HG02885 (cell line): ENCODE measurements around the gene ESPN.
"Not testable (repeated sequence)": the region's sequence is repeated elsewhere in the genome, so short reads cannot be mapped to it uniquely, and the experiment has no call there.

Experiments
- ATAC-seq: cut with Tn5 transposase; IDR thresholded peaks from one replicate; pipeline ENCODE4 v1.9.1; 2021; ENCODE audit warnings: mild to moderate bottlenecking; ENCODE audit not compliant: unreplicated experiment, poor library complexity

The ESPN gene

DNA sequence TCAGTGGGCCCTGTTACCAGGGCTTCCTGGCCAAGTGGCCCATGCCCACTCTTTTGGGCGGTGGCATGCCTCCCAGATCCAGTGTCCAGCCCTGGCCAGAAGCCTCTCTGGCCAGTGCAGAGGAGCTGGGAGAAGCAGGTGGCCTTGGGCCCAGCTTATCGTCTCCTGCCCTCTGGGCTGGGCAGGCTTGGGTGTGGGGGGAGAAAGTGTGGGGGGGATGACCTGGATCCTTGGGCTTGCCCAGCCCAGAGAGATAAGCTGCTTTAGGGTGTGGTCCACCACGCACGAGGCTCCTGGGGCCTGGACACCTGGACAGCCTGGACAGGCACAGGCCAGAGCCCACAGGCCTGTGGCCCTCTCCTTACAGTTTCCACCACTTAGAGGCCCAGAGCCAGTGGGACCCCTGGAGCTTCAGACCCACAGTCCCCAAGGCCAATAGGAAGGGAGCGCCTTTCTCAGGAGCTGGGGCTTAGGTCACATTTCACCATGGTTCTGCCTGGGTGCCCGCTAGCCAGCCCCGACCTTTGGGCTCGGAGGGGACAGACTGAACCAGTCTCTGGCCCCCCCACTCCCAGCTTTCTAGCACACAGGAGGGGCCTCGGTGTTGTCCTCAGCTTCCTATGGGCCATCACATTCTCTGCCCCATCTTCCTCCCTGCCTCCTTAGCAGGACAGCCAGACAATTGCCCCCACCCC lies 1.8 kb downstream of the ESPN start:
- ATAC-seq: no peak

DNA sequence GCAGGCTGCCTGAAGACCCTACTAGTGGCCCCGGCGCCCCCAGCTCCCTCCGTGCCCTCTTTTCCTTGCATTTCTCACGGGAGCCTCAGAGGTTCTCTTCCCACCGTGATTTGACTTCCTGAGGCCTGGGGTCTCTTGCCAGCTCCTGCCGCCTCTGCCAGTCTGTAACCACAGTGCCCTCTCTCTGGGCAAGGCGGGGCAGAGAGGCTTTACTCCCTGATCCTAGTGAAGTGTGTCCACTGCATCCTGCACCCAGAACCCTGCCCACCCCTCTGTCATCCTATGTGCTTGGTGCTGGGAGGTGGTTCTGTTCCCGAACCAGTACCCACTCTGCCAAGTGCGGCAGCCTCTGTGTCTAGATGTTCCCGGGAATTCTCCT lies 2.4 kb downstream of the ESPN start:
- no peak for ATAC-seq

DNA sequence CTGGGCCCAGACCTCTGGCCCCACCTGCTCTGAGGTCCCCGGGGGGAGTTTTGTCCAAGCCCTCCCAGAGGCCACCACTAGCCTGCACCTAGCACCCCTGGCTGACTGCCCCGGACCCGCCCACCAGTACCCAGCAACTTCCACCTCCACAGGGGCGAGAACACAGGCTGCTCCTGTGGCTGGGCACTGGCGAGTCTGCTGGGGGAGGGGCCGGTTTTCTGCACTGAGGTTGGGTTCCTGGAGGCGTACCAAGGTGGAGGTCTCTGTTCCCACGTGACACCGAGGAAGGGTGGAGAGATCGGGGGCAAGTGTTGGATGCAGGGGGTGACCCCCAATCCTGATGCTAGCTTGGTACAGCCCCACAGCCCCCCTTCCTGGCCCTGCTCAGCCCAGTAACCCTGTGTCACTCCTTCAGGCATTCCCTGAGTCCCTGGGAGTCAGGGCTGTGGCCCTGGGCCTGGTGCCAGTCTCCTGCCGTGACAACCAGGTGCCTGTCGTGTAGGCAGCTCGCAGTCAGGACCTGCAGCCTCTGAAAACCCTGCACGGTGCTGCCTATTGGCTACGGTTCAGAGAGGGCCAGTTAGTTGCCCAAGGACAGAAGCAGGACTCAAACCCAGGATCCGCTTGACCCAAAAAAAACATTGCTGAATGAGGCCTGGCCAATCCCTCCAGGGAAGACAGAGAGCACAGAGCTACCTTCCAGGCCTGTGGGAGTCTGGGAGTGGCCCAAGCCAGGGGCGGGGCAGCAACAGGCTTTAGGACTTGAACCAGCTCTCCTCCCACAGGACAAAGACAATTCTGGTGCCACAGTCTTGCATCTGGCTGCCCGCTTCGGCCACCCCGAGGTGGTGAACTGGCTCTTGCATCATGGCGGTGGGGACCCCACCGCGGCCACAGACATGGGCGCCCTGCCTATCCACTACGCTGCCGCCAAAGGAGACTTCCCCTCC lies 3.1 kb downstream of the ESPN start:
- ATAC-seq: no peak

DNA sequence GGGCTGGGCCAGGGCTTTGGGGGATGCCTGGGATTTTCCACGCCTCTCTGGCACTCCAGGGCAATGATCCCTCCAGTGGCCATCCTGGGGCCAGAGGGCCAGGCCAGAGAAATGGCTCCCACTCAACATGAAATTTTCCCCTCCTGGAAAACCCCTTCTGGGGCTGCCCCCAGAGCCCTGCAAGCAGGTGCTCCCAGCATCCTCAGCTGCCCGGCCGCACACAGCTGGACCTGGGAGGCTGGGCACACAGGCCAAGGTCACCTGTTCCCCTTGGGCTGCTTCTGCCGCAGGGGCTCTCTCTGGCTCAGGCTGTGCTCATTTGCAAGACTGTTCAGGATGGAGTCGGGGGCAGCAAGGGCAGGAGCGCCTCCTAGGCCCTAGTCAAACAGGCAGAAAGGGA lies 3.9 kb downstream of the ESPN start:
- not testable (repeated sequence) for ATAC-seq

DNA sequence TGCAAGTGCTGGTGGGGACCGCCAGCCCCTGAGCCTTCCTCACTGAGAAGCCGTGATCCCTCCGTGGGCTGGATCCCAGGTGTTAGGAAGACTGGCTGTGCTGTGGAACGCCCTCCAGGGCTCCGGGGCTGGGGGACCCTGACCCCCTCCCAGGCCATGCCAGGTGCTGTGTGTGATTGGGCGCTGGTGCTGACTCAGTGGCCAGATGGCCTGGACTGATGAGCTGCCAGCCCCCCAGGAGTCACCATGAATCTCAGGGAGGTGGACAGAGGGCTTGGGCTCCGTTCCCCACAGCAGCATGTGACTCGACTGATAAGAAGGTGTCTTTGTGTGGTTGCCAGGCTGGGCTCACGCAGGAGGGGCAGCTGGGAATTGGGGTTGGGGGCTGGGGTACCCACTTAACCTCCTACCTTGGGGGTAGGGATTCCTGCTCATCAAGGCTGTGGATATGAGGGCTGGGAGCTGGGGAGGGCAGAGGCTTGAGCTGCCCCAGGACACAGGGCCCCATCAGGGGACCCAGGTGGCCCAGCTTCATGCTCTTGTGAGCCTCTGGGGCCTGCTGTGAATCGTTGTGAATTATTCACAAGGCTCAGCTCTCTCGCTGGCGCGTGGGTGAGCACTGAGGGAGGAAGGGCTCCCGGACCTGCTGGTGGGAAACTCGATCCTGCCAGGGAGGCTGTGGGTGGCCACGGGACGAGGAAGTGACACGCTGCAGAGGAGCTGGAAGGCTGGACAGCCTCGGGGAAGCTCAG lies 5.3 kb downstream of the ESPN start:
- ATAC-seq: not testable (repeated sequence)

DNA sequence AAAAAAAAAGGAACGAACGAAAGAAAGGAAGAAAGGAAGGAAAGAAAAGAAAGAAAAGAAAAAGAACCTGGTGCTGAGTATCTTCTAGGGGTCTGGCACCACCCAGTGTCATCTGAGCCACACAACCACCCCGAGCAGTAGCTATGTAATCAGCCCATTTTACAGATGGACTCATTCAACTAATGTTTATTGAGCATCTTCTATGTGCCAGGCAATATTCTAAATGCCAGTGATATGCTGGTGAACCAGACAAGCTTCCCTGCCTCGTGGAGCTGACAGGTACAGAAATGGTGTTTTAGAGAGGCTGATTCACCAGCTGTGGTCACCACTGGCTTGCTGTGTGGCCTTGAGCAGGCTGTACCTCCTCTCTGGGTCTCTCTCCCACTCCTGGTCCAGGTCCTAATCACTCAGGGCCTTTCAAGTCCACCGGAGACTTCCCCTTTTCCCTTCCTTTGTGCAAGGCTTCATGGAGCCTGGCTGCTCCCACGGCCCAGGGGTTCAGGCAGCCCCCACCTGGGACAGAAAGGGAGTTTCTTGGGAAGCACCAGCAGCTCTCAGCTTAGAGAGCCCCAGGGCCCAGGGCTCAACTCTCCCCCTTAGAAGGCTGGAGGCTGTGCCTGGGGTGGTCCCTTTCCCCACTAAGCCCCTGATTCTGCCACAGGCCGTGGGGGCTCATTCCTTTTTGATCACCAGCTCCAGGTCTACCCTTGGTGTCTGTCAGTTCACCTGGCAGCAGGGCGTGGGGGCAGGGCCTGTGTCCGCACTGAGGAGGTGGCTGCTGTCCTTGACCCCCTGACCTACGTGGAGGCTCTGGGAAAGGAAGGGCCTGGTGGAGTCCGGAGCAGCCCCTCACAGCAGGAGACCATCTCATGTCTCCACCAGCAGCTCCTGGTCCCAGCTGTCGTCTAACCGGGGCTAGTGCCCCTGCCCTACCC lies 7.3 kb downstream of the ESPN start:
- not testable (repeated sequence) for ATAC-seq

DNA sequence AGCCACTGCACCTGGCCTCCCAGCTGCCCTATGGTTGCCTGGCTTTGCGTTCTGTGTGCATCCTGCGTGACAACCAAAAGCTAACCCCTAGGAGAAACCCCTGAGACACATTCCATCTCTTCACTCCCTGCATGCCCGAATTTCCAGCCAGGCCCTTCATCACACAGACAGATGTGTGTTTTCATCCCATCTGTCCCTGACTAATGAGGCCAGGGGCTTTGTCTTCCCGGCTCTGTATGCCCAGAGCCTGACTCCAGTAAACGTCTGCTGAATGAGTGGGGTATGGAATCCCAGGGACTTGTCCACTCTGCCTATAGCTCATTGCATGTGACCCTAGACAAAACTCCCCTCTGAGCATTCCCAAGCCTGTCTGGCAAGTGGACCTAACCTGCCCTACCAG lies 9.6 kb downstream of the ESPN start:
- ATAC-seq: no peak

DNA sequence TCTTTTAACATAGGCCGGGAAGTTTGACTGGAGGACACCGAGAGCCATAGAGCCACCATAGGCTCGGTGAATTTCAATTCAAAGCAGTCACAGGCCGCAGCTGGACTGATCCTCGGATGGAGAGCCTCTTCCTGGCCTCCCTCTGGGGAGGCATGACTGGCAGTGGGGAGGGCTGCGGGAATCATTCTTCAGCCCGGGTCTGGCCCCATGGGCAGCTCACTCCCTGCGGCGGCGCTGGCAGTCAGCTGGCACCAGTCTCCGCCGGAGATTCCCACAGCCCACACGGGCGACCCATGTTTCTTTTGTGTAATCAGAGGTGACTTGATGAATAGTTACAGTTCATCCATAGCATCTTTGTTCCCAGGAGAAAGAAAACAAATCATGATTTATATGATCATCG lies 10.6 kb downstream of the ESPN start:
- ATAC-seq: no peak

DNA sequence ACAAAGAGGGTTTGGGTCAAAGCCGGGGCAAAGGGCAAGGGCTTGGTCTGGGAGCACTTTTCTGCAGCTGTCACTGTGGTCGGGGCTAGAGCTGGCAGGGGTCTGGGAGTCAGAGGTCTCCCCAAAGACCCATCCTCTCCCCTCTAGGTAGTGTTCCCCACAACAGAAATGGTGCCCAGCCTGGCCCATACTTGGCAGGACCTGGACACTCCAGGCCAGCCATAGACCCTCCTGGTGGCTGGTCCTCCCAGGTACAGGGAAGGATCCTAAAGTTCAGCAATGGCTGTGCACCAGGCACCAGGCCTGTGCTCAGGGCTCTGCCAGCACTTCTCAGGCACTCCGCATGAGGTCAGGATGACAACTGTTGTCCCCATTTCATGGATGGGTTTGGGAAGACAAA lies 11.0 kb downstream of the ESPN start:
- no peak for ATAC-seq

DNA sequence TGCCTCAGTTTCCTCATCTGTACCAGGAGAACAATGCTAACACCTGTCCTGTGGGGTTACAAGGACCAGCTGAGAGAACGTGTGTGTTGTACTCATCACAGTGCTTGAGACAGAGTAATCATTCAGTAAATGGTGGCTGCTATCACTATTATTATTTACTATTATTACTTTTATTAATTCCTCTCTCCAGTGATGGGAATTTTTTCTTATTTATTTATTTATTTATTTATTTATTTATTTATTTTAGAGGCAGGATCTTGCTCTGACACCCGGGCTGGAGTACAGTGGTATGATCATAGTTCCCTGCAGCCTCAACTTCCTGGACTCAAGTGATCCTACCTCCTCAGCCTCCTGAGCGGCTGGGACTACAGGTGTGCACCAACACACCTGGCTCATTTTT lies 11.7 kb downstream of the ESPN start:
- not testable (repeated sequence) for ATAC-seq

DNA sequence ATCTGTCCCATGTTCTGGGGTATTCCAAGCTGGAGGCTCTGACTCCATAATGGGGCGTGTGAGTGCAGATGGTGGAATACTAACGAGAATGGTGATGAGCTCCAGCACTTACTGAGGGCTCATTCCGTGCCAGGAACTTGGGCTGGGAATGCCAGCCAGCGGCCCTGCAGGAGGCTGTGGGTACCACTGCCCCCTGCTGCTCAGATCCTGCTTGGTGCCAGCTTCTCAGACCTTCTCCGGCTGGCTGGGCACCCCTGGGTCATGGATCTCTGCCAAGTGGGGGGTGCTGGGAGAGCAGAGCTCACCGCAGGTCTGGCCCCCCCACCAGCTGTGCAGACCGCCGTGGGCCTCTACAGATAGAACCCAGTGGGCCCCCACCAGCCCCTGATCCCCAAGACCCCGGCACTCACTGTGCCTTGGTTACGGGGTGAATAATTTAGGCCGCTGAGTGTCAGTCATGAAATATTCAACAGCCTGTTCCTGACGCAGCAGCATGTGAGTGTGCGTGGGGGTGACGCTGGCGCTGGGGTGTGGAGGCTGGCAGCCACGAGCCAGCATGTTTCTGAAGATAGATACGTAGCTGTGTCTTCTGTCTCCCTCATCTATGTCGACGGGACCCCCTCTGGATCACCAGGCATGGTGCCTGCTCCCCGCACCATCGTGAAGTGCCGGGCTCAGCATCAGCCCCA lies 12.6 kb downstream of the ESPN start:
- ATAC-seq: not testable (repeated sequence)

DNA sequence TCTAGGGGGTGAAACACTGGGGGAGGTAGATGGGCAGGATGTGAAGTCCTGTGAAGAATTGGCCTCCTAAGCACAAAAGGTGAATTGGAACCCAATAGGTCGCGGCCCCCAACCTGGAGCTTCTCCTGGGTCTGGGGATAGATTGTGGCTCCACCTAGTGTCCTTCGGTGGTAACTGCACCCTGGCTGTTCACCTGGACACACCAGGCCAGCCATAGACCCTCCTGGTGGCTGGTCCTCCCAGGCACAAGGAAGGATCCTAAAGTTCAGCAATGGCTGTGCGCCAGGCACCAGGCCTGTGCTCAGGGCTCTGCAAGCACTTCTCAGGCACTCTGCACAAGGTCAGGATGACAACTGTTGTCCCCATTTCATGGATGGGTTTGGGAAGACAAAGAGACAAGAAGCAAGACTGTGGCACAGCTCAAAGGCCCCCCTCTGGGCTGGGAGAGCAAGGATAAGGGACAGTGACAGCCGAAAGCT lies 13.5 kb downstream of the ESPN start:
- no peak for ATAC-seq

DNA sequence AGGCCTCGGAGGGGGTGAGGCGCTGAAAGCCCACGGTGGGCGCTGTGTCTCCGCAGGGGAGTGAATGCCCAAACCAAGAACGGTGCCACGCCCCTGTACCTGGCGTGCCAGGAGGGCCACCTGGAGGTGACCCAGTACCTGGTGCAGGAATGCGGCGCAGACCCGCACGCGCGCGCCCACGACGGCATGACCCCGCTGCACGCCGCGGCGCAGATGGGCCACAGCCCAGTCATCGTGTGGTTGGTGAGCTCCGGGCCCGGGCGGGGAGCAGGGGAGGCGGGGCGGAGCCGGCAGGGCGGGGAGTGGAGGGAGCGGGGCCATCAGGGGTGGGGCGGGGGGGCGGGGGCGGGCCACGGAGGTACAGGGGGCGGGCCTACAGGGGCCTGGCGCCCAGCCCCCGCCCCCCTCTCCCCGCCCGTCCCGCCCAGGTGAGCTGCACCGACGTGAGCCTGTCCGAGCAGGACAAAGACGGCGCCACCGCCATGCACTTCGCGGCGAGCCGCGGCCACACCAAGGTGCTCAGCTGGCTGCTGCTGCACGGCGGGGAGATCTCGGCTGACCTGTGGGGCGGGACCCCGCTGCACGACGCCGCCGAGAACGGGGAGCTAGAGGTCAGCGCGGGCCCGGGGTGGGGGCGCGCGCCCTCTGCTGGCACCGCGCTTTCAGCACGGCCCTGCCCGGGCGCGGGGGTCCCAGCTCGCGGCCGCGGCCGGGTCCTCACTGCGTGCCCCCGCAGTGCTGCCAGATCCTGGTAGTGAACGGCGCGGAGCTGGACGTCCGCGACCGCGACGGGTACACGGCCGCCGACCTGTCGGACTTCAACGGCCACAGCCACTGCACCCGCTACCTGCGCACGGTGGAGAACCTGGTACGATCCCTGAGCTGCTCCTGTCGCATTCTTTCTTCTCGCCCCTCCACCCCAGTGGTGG lies 15.9 kb downstream of the ESPN start:
- ATAC-seq: no peak

DNA sequence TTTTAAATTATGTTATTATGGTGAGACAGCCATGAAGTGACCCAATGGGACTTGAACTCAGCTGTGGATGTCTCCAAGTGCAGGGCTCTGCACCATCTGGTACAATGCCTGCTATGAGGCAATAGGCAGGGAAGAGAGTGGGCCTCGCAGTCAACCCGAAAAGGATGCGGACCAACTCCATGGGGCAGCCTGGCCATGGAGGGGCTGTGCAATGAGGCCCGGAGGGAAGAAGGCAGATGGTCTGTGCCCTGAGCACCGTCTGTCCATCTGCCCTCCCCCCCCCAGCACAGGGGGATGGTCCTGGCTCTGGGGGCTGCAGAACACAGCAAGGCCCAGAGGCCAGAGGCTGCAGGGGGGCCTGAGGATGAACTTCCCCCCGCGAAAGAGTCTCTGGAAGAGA lies 17.0 kb downstream of the ESPN start:
- no peak for ATAC-seq

DNA sequence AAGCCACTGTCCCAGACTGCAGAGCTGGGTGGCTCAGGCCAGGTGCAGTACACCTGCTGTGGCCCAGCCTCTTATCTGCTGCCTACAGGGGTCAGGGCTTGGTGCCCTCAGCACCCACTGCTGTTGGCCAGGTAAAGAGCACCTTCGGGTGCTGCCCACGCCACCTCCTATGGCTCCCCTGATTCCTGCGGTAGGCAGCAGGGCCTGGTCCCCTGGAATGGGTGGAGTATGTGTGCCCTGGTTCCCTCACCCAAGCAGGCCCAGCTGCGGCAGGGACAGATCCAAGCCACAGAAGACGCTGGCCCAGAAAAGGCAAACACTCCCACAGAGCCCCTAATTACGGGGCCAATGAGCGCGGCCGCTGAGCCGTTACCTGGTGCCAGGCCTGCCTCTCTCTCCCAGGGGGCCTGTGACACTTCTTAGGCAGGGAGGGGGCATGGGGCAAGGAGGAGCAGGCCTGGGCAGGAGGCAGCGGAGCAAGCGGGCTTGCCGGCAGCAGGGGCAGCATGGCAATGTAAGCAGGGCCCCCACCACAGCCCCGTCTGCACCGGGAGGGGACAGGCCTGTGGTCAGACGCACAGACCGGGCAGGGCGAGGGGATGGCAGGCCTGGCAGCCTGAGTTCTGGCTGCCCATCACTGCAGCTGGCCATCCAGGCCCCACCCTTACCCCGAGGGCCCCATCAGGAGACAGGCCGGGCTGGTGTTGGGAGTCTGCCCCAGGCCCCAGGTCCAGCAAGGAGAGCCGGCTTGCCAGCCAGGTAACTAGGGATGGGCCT lies 19.0 kb downstream of the ESPN start:
- no peak for ATAC-seq

DNA sequence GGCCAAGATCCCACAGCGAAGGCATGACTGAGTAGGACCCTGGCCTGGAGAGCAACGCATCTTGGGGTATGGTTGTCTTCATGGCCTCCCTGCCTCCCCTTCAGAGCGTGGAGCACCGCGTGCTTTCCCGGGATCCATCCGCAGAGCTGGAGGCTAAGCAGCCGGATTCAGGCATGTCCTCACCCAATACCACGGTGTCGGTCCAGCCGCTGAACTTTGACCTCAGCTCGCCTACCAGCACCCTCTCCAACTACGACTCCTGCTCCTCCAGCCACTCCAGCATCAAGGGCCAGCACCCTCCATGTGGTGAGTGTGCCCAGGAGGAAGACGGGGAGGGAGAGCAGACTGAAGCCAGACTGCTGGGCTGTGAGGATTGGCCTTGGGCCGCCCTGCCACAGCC lies 19.8 kb downstream of the ESPN start:
- no peak for ATAC-seq

DNA sequence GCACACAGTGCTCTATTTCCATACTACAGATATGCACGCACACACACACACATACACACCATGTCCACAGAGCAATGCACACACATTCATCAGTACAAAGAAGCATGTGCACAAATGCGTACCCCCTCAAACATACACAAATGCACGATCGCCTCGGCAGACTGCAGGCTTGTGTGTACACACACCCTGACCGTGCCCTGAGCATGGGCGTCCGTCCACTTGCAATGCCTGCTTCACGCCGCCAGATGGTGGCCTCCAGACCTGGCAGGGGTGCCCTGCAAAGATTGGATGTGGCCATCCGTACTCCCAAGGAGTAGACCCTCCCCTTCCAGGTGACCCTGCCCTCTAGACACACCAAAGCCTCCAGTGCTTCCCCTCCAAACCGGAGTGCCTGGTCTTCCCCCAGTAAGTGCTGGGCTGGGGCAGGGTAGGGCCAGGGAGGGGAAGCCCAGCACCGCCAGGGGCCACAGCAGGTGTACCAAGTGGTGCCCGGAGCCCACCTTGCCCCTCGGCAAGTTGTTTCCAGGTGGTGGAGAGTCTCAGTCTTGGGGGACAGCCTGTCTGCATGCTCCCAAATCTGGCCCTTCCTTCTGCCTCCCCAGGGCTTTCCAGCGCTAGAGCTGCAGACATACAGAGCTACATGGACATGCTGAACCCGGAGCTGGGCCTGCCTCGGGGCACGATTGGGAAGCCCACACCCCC lies 20.6 kb downstream of the ESPN start:
- ATAC-seq: no peak
